GM19240 (cell line): Measurements from ENCODE around the gene ACAP3.

ENCODE experiments used
- DNase-seq: peaks from one replicate; pipeline ENCODE4 v3.0.0; 2011; ENCODE audit warnings: low spot score; ENCODE audit not compliant: insufficient read length

ACAP3 gene

DNA sequence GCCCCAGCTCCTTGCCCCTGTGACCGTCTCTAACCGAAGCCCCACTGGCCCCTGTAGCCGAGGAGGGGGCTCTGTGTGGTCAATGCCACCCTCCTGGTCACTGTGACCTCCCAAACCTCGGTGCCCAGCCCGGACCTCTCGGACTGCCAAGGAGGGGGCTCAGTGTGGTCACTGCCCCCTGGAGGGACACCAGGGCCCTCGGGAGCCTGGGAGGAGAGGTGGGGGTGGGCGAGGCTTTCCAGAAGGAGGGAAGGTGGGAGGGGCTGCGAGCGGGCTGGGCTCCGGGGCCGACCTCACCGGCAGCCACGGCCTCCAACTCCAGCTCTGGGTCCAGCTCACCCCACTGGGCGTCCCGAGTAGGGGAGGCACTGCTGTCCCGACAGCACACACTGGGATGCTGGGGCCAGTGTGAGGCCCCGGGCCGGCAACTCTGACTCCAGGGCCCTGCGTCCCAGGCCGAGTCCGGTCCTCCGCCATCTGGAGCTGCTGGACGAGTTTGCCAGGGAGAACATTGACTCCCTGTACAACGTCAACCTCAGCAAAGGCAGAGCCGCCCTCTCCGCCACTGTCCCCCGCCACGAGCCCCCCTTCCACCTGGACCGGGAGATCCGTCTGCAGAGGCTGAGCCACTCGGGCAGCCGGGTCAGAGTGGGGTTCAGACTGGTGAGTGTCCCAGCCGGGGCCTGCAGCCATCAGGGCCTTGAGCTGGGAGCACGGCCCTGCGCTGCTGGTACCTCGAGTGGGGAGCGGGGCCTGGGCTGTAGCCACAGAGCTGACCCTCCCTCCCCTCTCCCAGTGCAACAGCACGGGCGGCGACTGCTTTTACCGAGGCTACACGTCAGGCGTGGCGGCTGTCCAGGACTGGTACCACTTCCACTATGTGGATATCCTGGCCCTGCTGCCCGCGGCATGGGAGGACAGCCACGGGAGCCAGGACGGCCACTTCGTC, 21.1 kb downstream of the ACAP3 start:
- no peak for DNase-seq

DNA sequence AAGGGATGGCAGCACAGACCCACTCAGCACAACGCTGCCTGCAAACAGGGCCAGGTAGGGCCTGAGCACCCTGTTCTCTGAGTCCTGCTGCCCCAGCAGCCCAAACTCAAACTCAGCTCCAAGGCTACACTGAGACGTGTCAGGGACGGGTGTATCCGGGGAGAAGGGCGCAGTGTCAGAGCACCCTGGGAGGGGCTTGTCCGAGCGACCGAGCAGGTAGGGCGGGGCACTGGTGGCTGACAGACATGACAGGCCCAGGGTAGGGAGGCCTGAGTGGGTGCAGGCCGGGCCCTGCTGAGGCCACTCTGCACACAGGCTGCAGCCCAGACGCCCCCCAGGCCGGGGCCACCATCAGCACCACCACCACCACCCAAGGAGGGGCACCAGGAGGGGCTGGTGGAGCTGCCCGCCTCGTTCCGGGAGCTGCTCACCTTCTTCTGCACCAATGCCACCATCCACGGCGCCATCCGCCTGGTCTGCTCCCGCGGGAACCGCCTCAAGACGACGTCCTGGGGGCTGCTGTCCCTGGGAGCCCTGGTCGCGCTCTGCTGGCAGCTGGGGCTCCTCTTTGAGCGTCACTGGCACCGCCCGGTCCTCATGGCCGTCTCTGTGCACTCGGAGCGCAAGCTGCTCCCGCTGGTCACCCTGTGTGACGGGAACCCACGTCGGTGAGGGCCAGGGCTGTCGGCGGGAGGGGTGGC, 22.0 kb downstream of the ACAP3 start:
- no peak for DNase-seq

DNA sequence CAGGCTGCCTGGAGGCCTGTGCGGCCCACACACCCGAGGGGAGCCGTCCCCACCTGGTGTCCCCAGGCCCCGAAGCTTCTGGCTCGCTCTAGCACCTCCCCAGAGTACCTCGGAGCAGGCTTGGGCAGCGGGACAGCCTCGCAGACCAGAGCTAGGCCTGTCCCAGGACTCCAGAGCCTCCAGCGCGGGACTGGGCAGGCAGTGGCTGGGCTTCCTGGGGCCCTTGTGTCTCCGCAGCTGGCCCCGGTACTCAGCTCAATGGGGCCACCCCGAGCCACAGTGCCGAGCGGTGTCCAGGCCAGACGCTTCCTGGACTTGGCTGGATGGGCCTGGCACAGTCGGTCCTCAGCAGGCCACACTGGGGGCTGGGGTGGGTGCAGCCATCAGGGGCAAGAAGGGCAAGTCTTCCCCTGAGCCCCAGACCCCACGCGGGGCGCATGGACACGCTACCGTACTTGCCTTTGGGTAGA, 22.6 kb downstream of the ACAP3 start:
- no peak for DNase-seq

DNA sequence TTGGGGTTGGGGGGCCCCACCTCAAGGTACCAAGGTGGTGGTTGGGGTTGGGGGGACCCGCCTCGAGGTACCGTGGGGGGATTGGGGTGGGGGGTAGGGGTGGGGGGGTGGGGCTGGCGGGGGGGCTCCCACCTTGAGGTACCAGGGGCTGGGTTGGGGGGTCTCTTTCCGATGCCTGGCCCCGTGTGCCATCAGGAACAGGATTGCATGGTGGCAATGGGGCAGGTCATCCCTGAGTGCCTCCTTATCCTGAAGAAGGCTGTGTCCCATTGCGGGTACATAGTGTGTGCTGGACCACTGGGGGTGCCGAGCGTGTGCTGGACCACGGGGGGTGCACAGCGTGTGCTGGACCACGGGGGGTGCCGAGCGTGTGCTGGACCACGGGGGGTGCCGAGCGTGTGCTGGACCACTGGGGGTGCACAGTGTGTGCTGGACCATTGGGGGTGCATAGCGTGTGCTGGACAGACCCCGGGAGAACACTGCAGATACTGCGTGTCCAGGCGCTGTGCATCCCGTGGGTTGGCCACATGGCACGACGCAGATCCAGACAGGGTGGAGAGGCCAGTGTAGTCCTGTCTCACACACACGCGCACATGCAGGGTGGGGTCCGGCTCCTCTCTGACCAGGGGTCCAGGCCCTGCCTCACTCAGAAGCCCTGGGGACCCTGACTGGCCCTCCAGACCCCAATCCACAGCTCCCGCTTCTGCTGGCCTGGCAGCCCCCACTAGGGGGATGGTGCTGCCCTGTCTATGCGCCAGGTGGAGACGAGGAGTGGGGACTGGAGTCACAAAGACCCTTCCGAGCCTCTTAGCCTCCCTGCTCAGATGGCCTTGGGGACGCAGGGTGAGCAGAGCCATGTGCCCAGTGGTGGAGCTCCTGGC, 23.3 kb downstream of the ACAP3 start:
- DNase-seq = no peak

DNA sequence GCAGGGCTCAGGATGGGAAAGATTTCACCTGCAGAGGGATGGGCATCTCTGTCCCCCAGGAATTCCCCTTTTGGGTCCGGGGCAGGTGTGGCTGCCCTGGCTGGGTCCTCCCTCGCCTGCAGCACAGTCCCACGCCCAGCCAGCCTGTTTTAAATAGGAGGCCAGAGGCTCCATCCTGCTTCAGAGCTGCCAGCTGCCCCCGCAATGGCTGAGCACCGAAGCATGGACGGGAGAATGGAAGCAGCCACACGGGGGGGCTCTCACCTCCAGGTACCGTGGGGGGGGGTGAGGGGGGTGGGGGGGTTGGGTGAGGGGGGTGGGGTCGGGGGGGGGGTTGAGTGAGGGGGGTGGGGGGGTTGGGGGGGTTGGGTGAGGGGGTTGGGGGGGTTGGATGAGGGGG, 23.9 kb downstream of the ACAP3 start:
- DNase-seq = no peak

DNA sequence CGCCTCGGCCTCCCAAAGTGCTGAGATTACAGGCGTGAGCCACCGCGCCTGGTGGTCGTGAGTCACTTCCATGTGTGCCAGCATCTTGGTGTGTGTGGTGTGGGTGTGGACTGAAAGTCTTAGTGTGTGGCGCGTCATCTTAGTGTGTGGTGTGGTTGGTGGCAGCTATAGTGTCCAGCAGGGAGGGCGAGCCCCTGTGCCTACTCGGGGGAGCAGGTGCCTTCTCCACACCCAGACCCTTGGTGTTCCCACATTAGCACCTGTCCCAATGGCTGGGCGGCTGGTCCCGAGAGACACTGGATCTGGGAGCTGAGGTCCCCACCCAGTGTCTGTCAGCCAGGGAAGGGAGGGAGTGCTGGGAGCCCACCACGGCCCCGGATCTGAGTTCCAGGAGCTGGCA, 24.7 kb downstream of the ACAP3 start:
- DNase-seq = no peak

DNA sequence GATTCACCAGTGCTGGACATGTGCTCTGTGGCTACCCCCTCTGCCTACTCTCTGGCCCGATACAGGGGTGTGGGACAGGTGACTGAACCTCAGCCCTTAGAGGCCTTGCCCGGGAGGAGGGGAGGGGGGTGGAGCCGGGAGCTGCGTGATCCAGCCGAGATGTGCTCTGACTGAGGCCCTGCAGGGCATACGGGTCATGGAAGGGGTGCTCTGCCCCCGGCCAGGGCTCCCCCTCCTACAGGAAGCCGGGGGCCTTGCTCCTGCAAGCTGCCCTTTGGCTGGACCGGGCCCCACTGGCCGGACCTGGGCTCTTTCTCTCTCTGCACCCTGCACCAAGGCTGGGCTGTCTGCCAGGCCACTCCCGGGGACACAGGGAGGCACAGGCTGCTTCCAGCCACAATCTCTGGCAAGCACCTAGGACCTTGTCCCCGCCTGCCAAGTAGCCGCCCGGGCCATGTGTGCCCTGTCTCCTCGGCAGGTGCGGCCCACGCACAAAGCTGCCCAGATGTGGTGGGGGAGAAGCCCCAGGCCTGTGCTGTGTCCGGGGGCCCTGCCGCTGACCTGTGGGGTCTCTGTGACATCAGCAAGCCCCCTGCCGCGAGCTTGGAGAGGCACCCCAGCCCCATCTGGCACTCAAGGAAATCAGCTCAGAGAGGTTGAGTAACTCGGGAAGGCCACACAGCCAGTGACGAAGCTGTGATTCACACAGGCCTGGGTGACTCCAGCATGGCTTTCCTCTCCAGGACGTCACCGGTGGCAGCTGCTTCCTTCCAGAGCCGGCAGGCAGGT, 26.0 kb downstream of the ACAP3 start:
- DNase-seq = no peak

DNA sequence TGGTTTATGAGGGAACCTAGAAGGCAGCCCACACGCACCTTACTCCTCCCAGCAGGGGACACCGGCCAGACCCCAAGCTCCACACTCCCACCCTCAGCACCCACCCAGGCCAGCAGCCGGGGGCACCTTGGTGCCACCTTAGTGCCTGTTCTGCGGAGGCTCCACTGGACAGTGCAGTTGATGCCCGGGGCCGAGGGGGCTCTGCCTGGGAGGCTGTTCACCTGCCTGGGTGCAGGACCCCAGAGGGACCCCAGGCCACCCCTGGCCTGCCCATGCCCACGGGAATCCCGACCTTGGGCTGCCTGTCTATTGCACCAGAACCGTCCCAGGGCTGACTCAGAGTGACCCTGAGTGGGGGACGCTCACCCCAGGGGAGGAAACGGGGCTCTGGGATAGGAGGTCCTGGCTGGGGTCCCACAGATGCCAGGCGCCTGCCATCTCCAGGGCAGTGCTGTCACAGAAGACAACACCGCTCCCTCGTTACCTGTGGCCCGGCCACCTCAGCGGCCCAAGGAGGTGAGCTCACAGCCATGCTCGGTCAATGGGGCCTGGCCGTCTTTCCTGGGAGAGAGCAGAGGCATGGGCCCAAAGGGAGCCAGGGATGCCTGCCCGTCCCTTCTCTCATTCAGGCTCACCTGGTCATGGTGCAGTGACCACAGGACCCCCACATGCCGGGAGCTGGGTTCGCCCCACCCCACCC, 26.8 kb downstream of the ACAP3 start:
- DNase-seq = no peak

DNA sequence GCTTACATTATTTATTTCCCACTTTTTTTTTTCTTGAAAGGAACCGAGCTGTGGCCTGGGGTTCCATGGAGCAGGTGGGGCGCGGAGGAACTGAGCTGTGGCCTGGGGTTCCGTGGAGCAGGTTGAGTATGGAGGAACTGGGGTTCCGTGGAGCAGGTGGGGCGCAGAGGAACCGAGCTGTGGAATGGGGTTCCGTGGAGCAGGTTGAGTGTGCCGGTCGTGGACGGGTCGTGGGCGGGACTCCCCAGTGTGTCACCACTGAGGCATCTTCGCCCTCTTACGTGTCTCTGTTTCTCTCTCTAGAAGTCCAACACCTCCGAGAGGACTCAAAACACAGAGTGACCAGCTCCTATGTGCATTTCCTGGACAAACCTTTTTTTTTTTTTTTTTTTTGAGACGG, 28.7 kb downstream of the ACAP3 start:
- no peak for DNase-seq

DNA sequence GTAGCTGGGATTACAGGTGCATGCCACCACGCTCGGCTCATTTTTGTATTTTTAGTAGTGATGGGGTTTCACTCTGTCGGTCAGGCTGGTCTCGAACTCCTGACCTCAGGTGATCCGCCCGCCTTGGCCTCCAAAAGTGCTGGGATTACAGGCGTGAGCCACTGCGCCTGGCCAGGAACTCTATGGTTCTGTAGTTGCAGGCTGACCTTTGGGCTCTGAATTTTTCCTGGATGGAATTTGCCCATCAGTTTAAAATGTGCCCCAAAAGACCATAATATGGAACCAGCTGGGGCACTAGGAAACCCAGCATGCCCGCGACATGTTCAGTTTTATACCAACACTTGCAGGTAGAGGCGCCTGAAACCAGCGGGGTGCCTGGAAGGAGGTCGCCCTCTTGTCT, 29.1 kb downstream of the ACAP3 start:
- no peak for DNase-seq

DNA sequence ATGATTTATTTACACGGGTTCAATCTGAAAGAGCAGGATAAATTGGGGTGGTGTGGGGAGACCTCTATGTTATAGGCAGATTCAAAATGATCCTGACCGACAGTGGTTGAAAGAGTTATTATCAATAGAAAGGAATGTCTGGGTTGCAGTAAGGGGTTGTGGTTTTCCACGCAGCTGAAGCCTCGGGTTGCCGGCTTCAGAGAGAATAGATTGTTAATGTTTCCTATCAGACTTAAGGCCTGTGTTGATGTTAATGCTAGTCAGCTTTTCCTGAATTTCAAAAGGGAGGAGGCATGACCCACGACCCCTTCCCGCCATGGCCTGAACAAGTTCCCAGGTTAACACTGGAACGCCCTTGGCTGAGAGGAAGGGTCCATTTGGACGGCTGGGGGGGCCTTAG, 31.9 kb downstream of the ACAP3 start:
- no peak for DNase-seq

DNA sequence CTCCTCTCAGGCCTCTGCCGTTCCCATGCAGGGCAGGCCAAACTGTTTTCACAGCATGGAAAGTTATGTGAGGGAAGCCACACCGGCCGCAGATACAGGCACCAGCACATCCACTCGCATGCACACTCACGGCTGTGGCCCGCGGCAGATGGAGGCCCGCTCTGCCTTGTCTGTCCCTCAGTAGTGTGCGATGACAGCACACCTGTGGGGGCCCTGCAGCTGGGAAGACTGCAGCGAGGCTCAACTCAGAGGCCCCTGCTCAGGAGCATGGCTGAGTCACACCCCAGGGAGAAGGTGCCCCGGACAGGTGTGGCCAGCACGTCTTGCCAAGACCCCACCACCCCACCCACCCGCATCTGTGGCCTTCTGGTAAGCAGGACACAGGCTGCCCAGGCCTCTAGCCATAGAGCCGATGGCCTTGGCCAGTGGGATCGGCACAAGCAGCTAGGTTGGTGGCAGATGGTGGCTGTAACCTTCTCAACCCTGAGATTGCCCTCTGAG, 32.7 kb downstream of the ACAP3 start:
- DNase-seq = no peak

DNA sequence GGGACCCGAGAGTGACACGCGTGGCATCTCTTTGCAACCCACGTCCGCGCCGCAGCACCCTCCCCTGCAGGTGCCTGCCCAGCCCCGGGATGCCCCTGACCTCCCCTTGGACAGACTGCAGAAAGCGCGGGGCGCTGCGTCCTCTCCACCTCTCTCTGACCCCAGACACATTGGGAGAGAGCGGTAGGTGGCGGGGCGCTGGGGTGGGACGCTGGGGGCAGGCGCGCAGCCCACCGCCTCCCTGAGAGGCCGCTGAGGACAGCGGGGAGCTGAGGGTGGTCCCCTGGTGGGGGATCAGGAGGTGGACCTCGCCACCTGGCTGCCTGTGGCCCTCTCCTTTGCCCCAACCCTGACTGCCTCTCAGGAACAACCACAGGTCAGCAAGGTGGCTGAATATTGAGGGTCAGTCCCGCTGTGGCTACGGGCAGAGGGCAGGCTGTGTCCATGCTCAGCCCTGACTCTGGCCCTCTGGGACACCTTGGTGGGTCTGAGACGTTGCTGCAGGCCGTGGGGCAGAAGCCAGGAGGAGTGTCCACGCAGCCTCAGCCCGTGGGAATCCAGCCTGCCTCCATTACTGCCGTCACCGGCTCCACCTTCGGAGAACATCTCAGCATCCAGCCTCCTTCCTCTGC, 33.3 kb downstream of the ACAP3 start:
- no peak for DNase-seq

DNA sequence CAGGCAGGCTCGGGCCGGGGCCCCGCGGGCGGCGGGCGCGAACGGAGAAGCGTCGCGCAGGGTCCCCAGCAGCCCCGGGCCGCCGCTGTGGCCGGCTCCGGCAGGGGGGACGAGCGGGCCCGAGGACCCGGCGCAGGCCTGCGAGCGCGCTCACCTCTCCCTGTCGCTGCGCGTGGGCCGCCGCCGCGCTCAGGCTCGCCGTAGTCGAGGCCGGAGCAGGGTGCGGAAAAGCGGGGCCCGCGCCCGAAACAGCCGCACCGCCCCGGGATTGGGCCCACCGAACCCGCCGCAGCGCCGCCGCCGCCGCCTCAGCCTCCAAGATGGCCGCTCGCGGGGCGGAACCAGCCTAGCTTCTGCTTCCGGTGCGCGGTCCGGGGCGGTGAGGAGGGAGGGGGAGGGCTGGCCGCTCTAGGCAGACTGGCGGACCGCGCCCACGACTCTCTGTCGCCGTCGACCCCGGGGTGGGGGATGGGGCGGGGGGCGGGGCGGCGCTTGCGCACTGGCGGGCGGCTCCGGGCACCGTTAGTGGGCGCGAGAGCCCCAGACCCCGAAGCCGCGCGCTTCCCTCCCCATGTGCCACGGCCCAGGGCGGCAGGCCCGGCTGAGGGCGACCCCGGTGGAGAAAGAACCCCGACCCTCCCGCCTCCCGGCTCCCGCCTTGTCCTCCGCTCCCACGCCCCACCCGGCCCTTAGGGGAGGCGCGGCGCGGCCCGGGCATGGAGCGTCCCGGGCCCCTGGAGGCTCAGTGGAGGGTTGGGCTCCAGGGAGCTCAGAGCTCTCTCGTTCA, 34.0 kb downstream of the ACAP3 start, which contains the start of gene UBE2J2:
Gene UBE2J2 (minus strand): TSS at position 343 of the 787 bp plus-strand sequence. CDS start 5,862 bp downstream, outside the sequence.
- DNase-seq = peak; percentile 98

DNA sequence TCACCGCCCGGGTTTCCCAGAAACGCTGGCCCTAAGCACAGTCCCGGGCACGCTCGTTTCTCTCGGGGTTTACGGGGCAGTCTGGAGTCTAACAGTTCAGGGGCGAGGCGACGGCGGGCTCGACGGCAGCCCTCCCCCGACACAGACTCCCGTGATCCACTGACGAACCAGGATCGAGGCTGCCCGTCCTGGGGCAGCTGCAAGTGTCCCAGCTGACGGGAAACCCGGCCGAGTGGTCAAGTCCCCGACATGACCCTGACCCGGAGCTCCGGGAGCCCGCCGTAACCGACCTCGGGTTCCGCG, 34.6 kb downstream of the ACAP3 start:
- no peak for DNase-seq

DNA sequence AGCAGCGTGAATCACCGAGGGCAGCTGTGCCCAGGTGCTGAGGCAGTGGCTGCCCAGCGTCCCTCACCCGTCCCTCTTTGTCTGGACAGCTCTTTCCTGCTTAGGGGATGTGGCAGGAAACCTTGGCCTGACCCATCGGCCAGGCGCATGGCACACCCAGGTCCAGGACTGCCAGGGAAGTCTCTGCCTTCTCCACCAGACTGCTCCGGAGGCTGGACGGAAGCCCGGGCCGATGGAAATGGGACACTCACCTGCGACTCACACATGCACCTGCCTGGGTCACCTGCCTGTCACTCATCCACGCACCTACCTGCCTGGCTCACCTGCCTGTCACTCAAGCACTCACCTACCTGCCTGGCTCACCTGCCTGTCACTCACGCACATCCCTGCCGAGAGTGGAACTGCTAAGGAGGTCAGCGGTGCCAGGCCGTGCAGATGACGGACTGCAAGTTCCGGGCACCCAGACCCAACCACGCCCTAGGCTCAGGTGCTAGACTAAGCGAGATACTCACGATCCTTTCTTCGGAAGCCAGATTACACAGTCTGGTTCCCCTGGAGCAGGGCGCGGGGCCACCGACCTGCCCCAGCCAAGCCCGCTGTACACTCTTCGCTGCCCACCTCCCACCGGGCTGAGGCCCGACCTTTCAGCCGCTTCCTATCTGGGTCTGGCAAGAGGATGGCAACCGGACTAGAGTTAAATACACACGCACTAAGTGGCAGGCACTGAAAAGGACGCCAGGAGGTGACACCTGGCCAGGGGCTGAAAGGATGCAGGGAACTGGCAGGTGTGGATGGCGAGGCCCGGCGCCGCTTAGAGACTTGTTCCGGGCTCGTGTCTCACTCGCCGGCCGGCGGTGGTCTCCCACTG, 35.2 kb downstream of the ACAP3 start:
- DNase-seq = no peak

DNA sequence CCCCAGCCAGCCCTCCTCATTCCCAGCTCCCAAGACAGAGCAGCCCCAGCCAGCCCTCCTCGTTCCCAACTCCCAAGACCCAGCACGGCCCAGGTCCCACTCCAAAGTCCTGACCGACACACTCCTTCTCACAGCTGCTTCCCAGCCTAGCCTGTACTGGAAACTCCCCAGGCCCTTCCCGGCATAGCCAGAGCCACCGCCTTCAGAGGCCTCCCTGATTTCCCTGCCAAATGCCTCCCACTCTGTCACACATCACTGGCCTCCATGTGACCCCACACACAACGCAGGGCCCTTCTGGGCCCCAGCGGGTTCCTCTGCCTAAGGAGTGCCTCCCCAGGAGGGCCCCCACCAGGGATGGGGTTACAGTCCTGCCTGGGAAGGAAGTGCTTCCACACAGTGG, 36.9 kb downstream of the ACAP3 start:
- no peak for DNase-seq

DNA sequence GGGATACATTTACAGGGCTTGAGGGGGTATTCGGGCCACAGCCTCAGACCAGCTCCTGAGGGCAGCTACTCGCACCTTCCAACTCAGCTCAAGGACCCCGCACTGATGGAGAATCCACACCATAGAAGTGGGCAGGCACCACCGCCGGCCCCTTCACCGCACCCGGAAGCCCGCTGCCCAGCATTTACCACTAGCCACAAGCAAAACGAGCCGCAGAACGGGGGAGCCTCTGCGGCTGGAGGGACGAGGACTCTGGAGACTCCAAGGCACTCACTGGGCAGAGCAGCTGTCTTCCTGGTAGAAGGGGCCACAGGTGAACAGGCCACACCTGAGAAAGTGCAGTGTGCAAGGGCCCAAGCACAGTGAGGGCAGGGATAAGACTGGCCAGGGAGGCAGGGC, 39.4 kb downstream of the ACAP3 start:
- DNase-seq = no peak
